Measurements from ENCODE around the gene DNMT3A.

DNMT3A gene

GRCh38 chr2:25341753-25342371 lies at the start of gene DNMT3A:
TSS of gene DNMT3A (minus strand) at chr2:25341925. CDS start at chr2:25313984, 27,941 bp downstream.
- peak; percentile 70 for DNase-seq

- no peak for DNase-seq
Observed at GRCh38 chr2:25389161-25389560, 47.4 kb upstream of the DNMT3A start.

- DNase-seq = no peak
Observed at GRCh38 chr2:25388491-25388890, 46.8 kb upstream of the DNMT3A start.

- no peak for DNase-seq
Observed at GRCh38 chr2:25387876-25388449, 46.2 kb upstream of the DNMT3A start.

- no peak for DNase-seq
Observed at GRCh38 chr2:25386971-25387875, 45.5 kb upstream of the DNMT3A start.

GRCh38 chr2:25385910-25386309 lies 44.2 kb upstream of the DNMT3A start:
- DNase-seq = no peak

GRCh38 chr2:25383806-25384205 lies 42.1 kb upstream of the DNMT3A start:
- peak; percentile 21 for DNase-seq

GRCh38 chr2:25381502-25381901 lies 39.8 kb upstream of the DNMT3A start:
- peak; percentile 15 for DNase-seq

- peak; percentile 18 for DNase-seq
Observed at GRCh38 chr2:25380586-25381375, 39.1 kb upstream of the DNMT3A start.

- DNase-seq = no peak
Observed at GRCh38 chr2:25380023-25380422, 38.3 kb upstream of the DNMT3A start.

GRCh38 chr2:25379535-25379934 lies 37.8 kb upstream of the DNMT3A start:
- DNase-seq = peak; percentile 23

GRCh38 chr2:25378731-25379490 lies 37.2 kb upstream of the DNMT3A start:
- peak; percentile 23 for DNase-seq

- peak; percentile 22 for DNase-seq
Observed at GRCh38 chr2:25377822-25378421, 36.2 kb upstream of the DNMT3A start.

- DNase-seq = peak; percentile 94
Observed at GRCh38 chr2:25376750-25377621, 35.3 kb upstream of the DNMT3A start.

- DNase-seq = peak; percentile 30
Observed at GRCh38 chr2:25375989-25376545, 34.3 kb upstream of the DNMT3A start.

- DNase-seq = peak; percentile 22
Observed at GRCh38 chr2:25375371-25375988, 33.8 kb upstream of the DNMT3A start.

- DNase-seq = peak; percentile 22
Observed at GRCh38 chr2:25374827-25375226, 33.1 kb upstream of the DNMT3A start.

GRCh38 chr2:25374411-25374810 lies 32.7 kb upstream of the DNMT3A start:
- DNase-seq = peak; percentile 19

- DNase-seq = peak; percentile 23
Observed at GRCh38 chr2:25373269-25373981, 31.7 kb upstream of the DNMT3A start.
